Amniotic epithelial cell (primary cell): Measurements from ENCODE around the gene RRAS.
"Not testable (repeated sequence)": the region's sequence is repeated elsewhere in the genome, so short reads cannot be mapped to it uniquely, and the experiment has no call there.

Experiments
- DNase-seq: peaks from one replicate; pipeline ENCODE4 v3.0.0-alpha.2; 2010; ENCODE audit warnings: low read depth

The RRAS gene

GRCh38 chr19:49631014-49631588 lies 8.8 kb downstream of the RRAS start:
- no peak for DNase-seq

- DNase-seq = no peak
Measured at GRCh38 chr19:49629659-49630058, 10.3 kb downstream of the RRAS start.

- DNase-seq = no peak
Measured at GRCh38 chr19:49626226-49626625, 13.7 kb downstream of the RRAS start.

- DNase-seq = no peak
Measured at GRCh38 chr19:49624967-49625910, 14.7 kb downstream of the RRAS start.

GRCh38 chr19:49617860-49618259 lies 22.1 kb downstream of the RRAS start:
- DNase-seq = not testable (repeated sequence)

GRCh38 chr19:49616945-49617344 lies 23.0 kb downstream of the RRAS start:
- DNase-seq = no peak

GRCh38 chr19:49616532-49616931 lies 23.4 kb downstream of the RRAS start:
- no peak for DNase-seq

GRCh38 chr19:49615861-49616260 lies 24.1 kb downstream of the RRAS start:
- DNase-seq = no peak

GRCh38 chr19:49614096-49614833 lies 25.7 kb downstream of the RRAS start:
- peak; percentile 80 for DNase-seq

- DNase-seq = peak; percentile 28
Measured at GRCh38 chr19:49613374-49613773, 26.6 kb downstream of the RRAS start.

GRCh38 chr19:49609499-49610092 lies 30.3 kb downstream of the RRAS start:
- no peak for DNase-seq

GRCh38 chr19:49605605-49606004 lies 34.3 kb downstream of the RRAS start:
- DNase-seq = no peak

GRCh38 chr19:49602806-49603205 lies 37.1 kb downstream of the RRAS start:
- no peak for DNase-seq

- DNase-seq = no peak
Measured at GRCh38 chr19:49601482-49602038, 38.4 kb downstream of the RRAS start.

- DNase-seq = no peak
Measured at GRCh38 chr19:49599378-49600295, 40.3 kb downstream of the RRAS start.

- DNase-seq = no peak
Measured at GRCh38 chr19:49597703-49597974, 42.3 kb downstream of the RRAS start.

- DNase-seq = no peak
Measured at GRCh38 chr19:49596954-49597702, 42.8 kb downstream of the RRAS start.

GRCh38 chr19:49596407-49596806 lies 43.5 kb downstream of the RRAS start:
- no peak for DNase-seq

- no peak for DNase-seq
Measured at GRCh38 chr19:49595819-49596404, 44.0 kb downstream of the RRAS start.
